Aorta (tissue), 5 donors: ENCODE results near the gene POP7. TPM values are rescaled to one million over a fixed set of nuclear protein-coding genes. Genes with fewer than 3 reads are reported as not detected.

ENCODE experiments used
- ATAC-seq: fragments of 200-7000 bp; cut with Tn5 transposase; one replicate; pipeline ENCODE4 v1.9.1; 2022; ENCODE audit warnings: moderate library complexity; ENCODE audit not compliant: low FRiP score
- DNase-seq, 2 donors: peaks; one replicate each; pipeline ENCODE4 v3.0.0-alpha.2; 2020
- H3K27ac ChIP-seq, 2 donors: one replicate each; pipeline ENCODE4 v1.5.1; 2013; ENCODE audit warnings: low read length in 2 of 2, mild to moderate bottlenecking in 2 of 2, moderate library complexity in 2 of 2, control low read depth in 1 of 2, inconsistent platforms in 1 of 2, low read depth in 1 of 2
- H3K27me3 ChIP-seq, 2 donors: one replicate each; pipeline ENCODE4 v1.6.1; 2013; ENCODE audit warnings: control low read depth in 1 of 2, low read length in 1 of 2, mild to moderate bottlenecking in 1 of 2, moderate library complexity in 1 of 2; ENCODE audit not compliant: insufficient read depth in 2 of 2, control insufficient read depth in 1 of 2
- H3K36me3 ChIP-seq, 2 donors: one replicate each; pipeline ENCODE4 v1.6.1; 2013; ENCODE audit warnings: control low read depth in 1 of 2, low read length in 1 of 2, mild to moderate bottlenecking in 1 of 2; ENCODE audit not compliant: insufficient read depth in 2 of 2, control insufficient read depth in 1 of 2
- H3K4me1 ChIP-seq, 2 donors: one replicate each; pipeline ENCODE4 v1.6.1; 2013; ENCODE audit warnings: low read length in 2 of 2, control low read depth in 1 of 2, mild to moderate bottlenecking in 1 of 2, moderate library complexity in 1 of 2; ENCODE audit not compliant: insufficient read depth in 2 of 2, control insufficient read depth in 1 of 2
- H3K4me3 ChIP-seq, 2 donors: one replicate each; pipeline ENCODE4 v1.5.1; 2013; ENCODE audit warnings: low read length in 2 of 2, control low read depth in 1 of 2, mild to moderate bottlenecking in 1 of 2
- H3K9me3 ChIP-seq: one replicate; pipeline ENCODE4 v1.6.1; 2013; ENCODE audit warnings: mild to moderate bottlenecking, low read length; ENCODE audit not compliant: control insufficient read depth
- WGBS, 2 donors: extraction: QIAGEN DNeasy Blood & Tissue Kit; methylation state at CpG; one replicate each; pipeline ENCODE4 v1.1.7; 2013; 5-methylcytosine and 5-hydroxymethylcytosine counted together
- intact Hi-C, 2 donors: fragments of 100-400 bp; cut with DNase I; formaldehyde crosslinking; loops; one replicate each; pipeline versions ENCODE4 v1.14.2 to v1.15.0; 2022
- polyA plus RNA-seq, 2 donors: library from polyadenylated mRNA; stranded (reverse); fragments of 200-250 nt; gene quantifications; one replicate each; pipeline ENCODE4 v1.2.3, GENCODE V29; 2013
- total RNA-seq, 2 donors: library from RNA; stranded (reverse); fragmentation: NEBNext Ultra II Directional; extraction: Animal tissue kit (Norgen Biotek cat#: 25700); gene quantifications; one replicate each; pipeline ENCODE4 v1.2.1, GENCODE V29; 2021
- donor health status: healthy with polysubstance abuse.
- donor health status: Bipolar disorder and iron deficiency.
- donor health status: DM: no; HTN: no; CAD: no.
- donor health status: DM: no; HTN: no; CAD: no.
- donor health status: DM: yes; HTN: yes; CAD: no.

The POP7 gene
- total and polyA plus RNA-seq, 4 donors: 16.4 to 31.8 (median 23.7) TPM

- Histone ChIP-seq H3K36me3 (peaks cover 2 to 6% of the 10 kb centered on the region in 2 donors), H3K4me3 (no peak overlapping the region), H3K27me3 (no peaks in the 10 kb centered on the region), H3K4me1 (no peaks in the 10 kb centered on the region), H3K27ac (no peak overlapping the region), H3K9me3 (no peaks in the 10 kb centered on the region)
- 77% methylated on average over 25 of the region's 25 CpGs for WGBS, 2 donors
- no peak for DNase-seq
- ATAC-seq: no peak
- intact Hi-C loops: loop anchor here in 1 of 2 donors (5.0 kb wide), 1 partner anchor 101 kb away; the partner anchor contains the start of genes FBXO24 and LRCH4
Measured at GRCh38 chr7:100687751-100688300, 18.1 kb upstream of the POP7 start.

GRCh38 chr7:100688326-100688860 lies 17.5 kb upstream of the POP7 start:
- ATAC-seq (no peak), DNase-seq (peak in 1 of 2 donors; percentile 38)
- Histone ChIP-seq H3K9me3 (no peaks in the 10 kb centered on the region), H3K27me3 (no peaks in the 10 kb centered on the region), H3K36me3 (peaks cover 2 to 6% of the 10 kb centered on the region in 2 donors), H3K4me1 (no peaks in the 10 kb centered on the region), H3K4me3 (no peak overlapping the region), H3K27ac (no peak overlapping the region)
- intact Hi-C loops: loop anchor here in 1 of 2 donors (5.0 kb wide), 1 partner anchor 101 kb away; the partner anchor contains the start of genes FBXO24 and LRCH4
- WGBS, 2 donors: 78 to 80% methylated on average over 16 of the region's 16 CpGs

GRCh38 chr7:100689230-100690135 lies 16.4 kb upstream of the POP7 start:
- ATAC-seq: no peak
- H3K27ac ChIP-seq: no peak overlapping the region
- peaks cover 2 to 4% of the 10 kb centered on the region in 2 donors for H3K36me3 ChIP-seq
- intact Hi-C loops: loop anchor here (2.0 to 5.0 kb wide), 5 partner anchors 77 to 222 kb away; partner anchors contain the start of genes FBXO24 (in 1 of the 2), LRCH4 (in 1 of the 2) and MOSPD3 (in 1 of the 2)
- no peaks in the 10 kb centered on the region for H3K4me1 ChIP-seq
- no peaks in the 10 kb centered on the region for H3K9me3 ChIP-seq
- H3K4me3 ChIP-seq: no peak overlapping the region
- H3K27me3 ChIP-seq: no peaks in the 10 kb centered on the region
- peak in 1 of 2 donors; percentile 42 for DNase-seq
- WGBS, 2 donors: 80 to 81% methylated on average over 18 of the region's 18 CpGs

DNA sequence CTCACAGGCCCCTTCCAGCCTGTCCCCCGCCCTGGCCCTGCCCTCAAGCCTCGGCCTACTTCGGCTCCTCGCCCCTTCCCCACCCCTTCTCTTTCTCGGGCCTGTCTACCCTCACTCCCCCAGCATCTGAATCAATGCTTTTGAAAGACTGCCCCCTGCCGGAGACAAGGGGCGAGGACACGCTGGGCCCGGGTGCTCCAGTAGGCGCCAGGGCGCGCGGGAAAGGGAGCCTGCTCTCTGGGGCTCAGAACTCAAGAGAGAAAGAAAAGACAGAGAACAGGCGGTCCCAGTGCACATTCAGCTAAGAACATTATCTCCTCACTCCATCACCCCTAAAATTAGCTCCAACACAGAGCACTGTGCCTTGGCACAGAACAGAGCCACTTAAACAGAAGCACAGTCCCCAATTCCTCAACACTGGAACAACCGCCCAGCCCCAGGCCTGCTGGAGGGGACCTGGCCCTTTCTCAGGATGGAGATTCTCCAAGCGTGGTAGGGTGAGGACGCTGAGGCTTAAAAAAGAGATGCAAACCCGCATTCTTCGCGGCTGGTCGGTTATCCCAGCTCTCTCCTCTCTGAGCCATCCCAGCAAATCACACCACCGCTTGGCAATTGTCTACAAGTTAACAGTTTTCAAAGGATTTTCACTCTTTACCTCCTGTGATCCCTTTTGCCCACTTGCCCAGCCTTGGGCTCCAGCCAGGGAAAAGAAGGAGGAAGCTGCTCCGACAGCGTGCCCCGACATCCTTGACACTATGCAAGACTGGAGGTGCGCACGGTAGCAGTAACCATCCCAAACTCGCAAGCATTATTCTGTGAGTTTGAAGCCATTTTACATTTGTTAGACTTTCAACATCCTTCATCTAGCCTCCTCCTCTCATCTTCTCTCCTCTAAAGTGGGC lies 14.0 kb upstream of the POP7 start:
- Histone ChIP-seq H3K36me3 (peaks cover 0 to 2% of the 10 kb centered on the region in 2 donors), H3K4me1 (no peaks in the 10 kb centered on the region), H3K4me3 (no peak overlapping the region), H3K27me3 (no peaks in the 10 kb centered on the region), H3K9me3 (no peaks in the 10 kb centered on the region), H3K27ac (no peak overlapping the region)
- WGBS, 2 donors: 33 to 38% methylated on average over 28 of the region's 28 CpGs
- DNase-seq (peak; percentile 83 to 94), ATAC-seq (peak; percentile 87)
- intact Hi-C loops: loop anchor here (2.0 to 5.0 kb wide), 4 partner anchors 80 to 225 kb away; partner anchors contain the start of gene MOSPD3 (in 1 of the 2)

DNA sequence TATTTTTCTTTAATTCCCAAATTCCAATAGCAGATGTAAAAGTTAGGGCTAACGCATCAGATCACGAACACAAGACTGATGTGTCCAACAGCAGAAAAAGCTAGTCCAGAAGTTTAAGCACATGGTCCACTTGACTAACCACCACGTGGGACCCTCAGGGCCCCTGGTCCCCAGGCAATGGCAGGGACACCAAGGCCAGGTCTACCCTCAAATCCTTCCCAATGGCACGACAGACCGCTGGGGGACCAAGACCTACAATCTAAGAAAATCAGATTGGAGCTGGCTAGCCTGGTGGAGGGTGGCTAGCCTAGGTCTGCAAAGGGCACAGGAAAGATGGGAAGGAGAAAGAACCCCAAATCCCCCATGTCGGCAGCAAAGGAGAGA lies 13.4 kb upstream of the POP7 start:
- ATAC-seq (no peak), DNase-seq (no peak)
- 63 to 68% methylated on average over 6 of the region's 6 CpGs for WGBS, 2 donors
- Histone ChIP-seq H3K27ac (no peak overlapping the region), H3K9me3 (no peaks in the 10 kb centered on the region), H3K4me3 (peak overlapping the region; percentile 56 to 97), H3K36me3 (no peaks in the 10 kb centered on the region), H3K27me3 (no peaks in the 10 kb centered on the region), H3K4me1 (no peaks in the 10 kb centered on the region)
- intact Hi-C loops: loop anchor here (5.0 kb wide), 2 partner anchors 80 to 225 kb away; partner anchors contain the start of gene MOSPD3 (in 1 of the 2)

GRCh38 chr7:100693312-100694097 lies 12.4 kb upstream of the POP7 start:
- DNase-seq (peak in 1 of 2 donors; percentile 48), ATAC-seq (no peak)
- Histone ChIP-seq H3K27ac (peak overlapping the region in 1 of 2 donors; percentile 36), H3K27me3 (no peaks in the 10 kb centered on the region), H3K9me3 (no peaks in the 10 kb centered on the region), H3K4me3 (peak overlapping the region; percentile 56 to 97), H3K36me3 (no peaks in the 10 kb centered on the region), H3K4me1 (no peaks in the 10 kb centered on the region)
- WGBS, 2 donors: 0 to 1% methylated on average over 49 to 81 of the region's 81 CpGs
- intact Hi-C loops: loop anchor here (5.0 kb wide), 2 partner anchors 81 to 226 kb away; partner anchors contain the start of gene MOSPD3 (in 1 of the 2)

- Histone ChIP-seq H3K36me3 (no peaks in the 10 kb centered on the region), H3K9me3 (no peaks in the 10 kb centered on the region), H3K27ac (peak within 1 kb of the TSS in 1 of 2 donors; percentile 36), H3K27me3 (no peaks in the 10 kb centered on the region), H3K4me1 (no peaks in the 10 kb centered on the region), H3K4me3 (peak within 1 kb of the TSS; percentile 56 to 97)
- WGBS, 2 donors: 0 to 1% methylated on average over 11 to 94 of the region's 102 CpGs
- DNase-seq: peak; percentile 85 to 93
- peak; percentile 61 for ATAC-seq
- intact Hi-C loops: loop anchor here (5.0 kb wide), 2 partner anchors 82 to 227 kb away; partner anchors contain the start of gene MOSPD3 (in 1 of the 2)
Measured at GRCh38 chr7:100694098-100694745, 11.7 kb upstream of the POP7 start, which contains the start of gene GIGYF1. Gene GIGYF1, minus strand, starts transcription at chr7:100694250. Its CDS starts 6,012 bp downstream, at chr7:100688238.
